Small intestine (tissue), 7 donors: Measurements from ENCODE around the gene THSD4. TPM values are rescaled to one million over a fixed set of nuclear protein-coding genes. Genes with fewer than 3 reads are reported as not detected.

ENCODE experiments used
- DNase-seq, 2 donors: peaks; one replicate each; pipeline versions ENCODE4 v3.0.0 to v3.0.0-alpha.2; 2013
- FAIRE-seq: peaks from 2 replicates; lab custom pipeline; 2012; peaks lifted over from hg19 to GRCh38; lab: Jason Lieb, UNC
- H3K27ac ChIP-seq, 3 donors: one replicate each; pipeline ENCODE4 v1.5.1; 2013; ENCODE audit warnings: low read length in 2 of 3, mild to moderate bottlenecking in 2 of 3, control low read depth in 1 of 3, inconsistent platforms in 1 of 3, low read depth in 1 of 3, moderate library complexity in 1 of 3
- H3K27me3 ChIP-seq, 3 donors: one replicate each; pipeline ENCODE4 v1.6.1; 2013; ENCODE audit warnings: low read length in 3 of 3, inconsistent platforms in 1 of 3; ENCODE audit not compliant: control insufficient read depth in 3 of 3, insufficient read depth in 3 of 3
- H3K36me3 ChIP-seq, 3 donors: one replicate each; pipeline ENCODE4 v1.6.1; 2013; ENCODE audit warnings: low read length in 3 of 3, inconsistent platforms in 1 of 3, low read depth in 1 of 3, mild to moderate bottlenecking in 1 of 3, moderate library complexity in 1 of 3; ENCODE audit not compliant: control insufficient read depth in 3 of 3, insufficient read depth in 2 of 3
- H3K4me1 ChIP-seq, 3 donors: one replicate each; pipeline ENCODE4 v1.6.1; 2013; ENCODE audit warnings: low read length in 2 of 3, inconsistent platforms in 1 of 3, low read depth in 1 of 3, mild to moderate bottlenecking in 1 of 3, moderate library complexity in 1 of 3; ENCODE audit not compliant: control insufficient read depth in 3 of 3, insufficient read depth in 2 of 3
- H3K4me3 ChIP-seq, 3 donors: one replicate each; pipeline ENCODE4 v1.5.1; 2013; ENCODE audit warnings: low read length in 3 of 3, control low read depth in 1 of 3, inconsistent platforms in 1 of 3, low read depth in 1 of 3, mild to moderate bottlenecking in 1 of 3, moderate library complexity in 1 of 3
- H3K9me3 ChIP-seq, 2 donors: one replicate each; pipeline ENCODE4 v1.6.1; 2013; ENCODE audit warnings: low read depth in 1 of 2, low read length in 1 of 2; ENCODE audit not compliant: control insufficient read depth in 2 of 2, insufficient read depth in 1 of 2
- WGBS, 3 donors: extraction: QIAGEN DNeasy Blood & Tissue Kit; methylation state at CpG; one replicate each; pipeline ENCODE4 v1.1.7; 2013; 5-methylcytosine and 5-hydroxymethylcytosine counted together
- polyA plus RNA-seq, 4 donors: library from polyadenylated mRNA; stranded (reverse) in 3 of 4; unstranded in 1 of 4; fragments of 200-250 nt in 3 of 4; fragments of 120-200 nt in 1 of 4; gene quantifications; one replicate each; pipeline versions ENCODE4 v1.2.1 to v1.2.3, GENCODE V29; 2013
- donor health status: healthy with polysubstance abuse.
- donor health status: control.
- donor health status: control.
- donor health status: Bipolar disorder and iron deficiency.
- donor health status: healthy.

The THSD4 gene
- polyA plus RNA-seq, 4 donors = 3.6 to 14.4 (median 9.7) TPM

GRCh38 chr15:71352765-71353164, 237.5 kb downstream of the THSD4 start:
- Histone ChIP-seq H3K9me3 (no peaks in the 10 kb centered on the region), H3K4me1 (peaks cover 0 to 2% (median 0%) of the 10 kb centered on the region in 3 donors), H3K36me3 (peaks cover 0 to 12% (median 0%) of the 10 kb centered on the region in 3 donors), H3K27me3 (no peaks in the 10 kb centered on the region), H3K27ac (no peak overlapping the region), H3K4me3 (no peak overlapping the region)
- DNase-seq = no peak
- WGBS, 3 donors = 65 to 78% (median 76%) methylated on average over 6 of the region's 6 CpGs
- no peak for FAIRE-seq

GRCh38 chr15:71353171-71353570, 237.9 kb downstream of the THSD4 start:
- H3K36me3 ChIP-seq = peaks cover 0 to 12% (median 0%) of the 10 kb centered on the region in 3 donors
- no peak overlapping the region for H3K27ac ChIP-seq
- peaks cover 0 to 2% (median 0%) of the 10 kb centered on the region in 3 donors for H3K4me1 ChIP-seq
- H3K4me3 ChIP-seq = no peak overlapping the region
- WGBS, 3 donors = 71 to 89% (median 76%) methylated on average over 2 of the region's 2 CpGs
- no peaks in the 10 kb centered on the region for H3K27me3 ChIP-seq
- no peak for DNase-seq
- no peak for FAIRE-seq
- no peaks in the 10 kb centered on the region for H3K9me3 ChIP-seq

GRCh38 chr15:71355268-71355667, 240.0 kb downstream of the THSD4 start:
- no peak overlapping the region for H3K4me3 ChIP-seq
- no peak for DNase-seq
- H3K9me3 ChIP-seq = no peaks in the 10 kb centered on the region
- no peak for FAIRE-seq
- no peaks in the 10 kb centered on the region for H3K27me3 ChIP-seq
- WGBS, 3 donors = 86 to 93% (median 91%) methylated on average over 3 of the region's 3 CpGs
- H3K4me1 ChIP-seq = peaks cover 0 to 2% (median 0%) of the 10 kb centered on the region in 3 donors
- H3K27ac ChIP-seq = no peak overlapping the region
- peaks cover 0 to 9% (median 0%) of the 10 kb centered on the region in 3 donors for H3K36me3 ChIP-seq

DNA sequence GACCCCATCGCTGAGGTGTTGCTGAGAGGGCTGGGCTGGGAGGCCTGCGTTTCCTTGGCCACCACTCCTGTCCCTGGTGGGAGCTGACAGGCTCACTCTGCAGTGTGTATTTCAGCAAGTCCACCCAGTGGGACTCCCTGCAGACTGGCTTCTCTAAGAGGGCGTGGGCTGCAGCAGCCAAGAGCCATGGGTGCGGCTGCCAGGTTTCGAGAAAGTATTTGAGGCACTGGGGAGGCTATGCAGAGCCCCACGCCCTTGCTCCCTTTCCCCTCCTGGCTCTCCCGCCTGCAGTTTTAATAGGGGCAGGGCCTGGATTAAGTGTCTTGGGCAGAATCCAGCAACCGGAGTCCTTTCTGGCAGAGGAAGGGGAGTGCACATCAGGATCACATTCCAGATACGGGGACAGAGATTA, 242.1 kb downstream of the THSD4 start:
- 33 to 41% (median 39%) methylated on average over 9 of the region's 9 CpGs for WGBS, 3 donors
- H3K4me1 ChIP-seq = peaks cover 0 to 2% (median 0%) of the 10 kb centered on the region in 3 donors
- FAIRE-seq (no peak), DNase-seq (no peak)
- no peaks in the 10 kb centered on the region for H3K27me3 ChIP-seq
- H3K36me3 ChIP-seq = peaks cover 0 to 9% (median 0%) of the 10 kb centered on the region in 3 donors
- no peak overlapping the region for H3K4me3 ChIP-seq
- H3K27ac ChIP-seq = no peak overlapping the region
- H3K9me3 ChIP-seq = no peaks in the 10 kb centered on the region

DNA sequence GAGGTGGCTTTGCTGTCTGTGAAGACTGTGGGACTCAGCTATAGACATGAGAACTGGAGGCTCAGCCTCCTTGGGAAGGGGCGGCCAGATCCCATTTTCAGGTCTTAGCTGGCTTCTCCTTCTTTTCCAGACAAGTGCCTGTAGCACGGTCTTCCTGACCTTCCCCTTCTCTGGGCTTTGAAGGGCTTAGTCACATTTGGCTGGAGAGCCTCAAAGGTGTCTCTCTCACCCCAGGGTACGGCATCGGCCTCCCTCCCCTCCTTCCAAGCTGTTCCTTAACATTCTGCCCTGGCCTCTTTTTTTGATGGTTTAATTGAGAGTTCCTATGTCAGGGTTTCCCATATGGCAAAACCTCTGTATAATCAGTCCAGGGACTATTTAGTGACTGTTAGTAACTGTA, 242.7 kb downstream of the THSD4 start:
- Histone ChIP-seq H3K4me1 (peaks cover 0 to 2% (median 0%) of the 10 kb centered on the region in 3 donors), H3K27me3 (no peaks in the 10 kb centered on the region), H3K9me3 (no peaks in the 10 kb centered on the region), H3K36me3 (peaks cover 0 to 9% (median 0%) of the 10 kb centered on the region in 3 donors), H3K27ac (no peak overlapping the region), H3K4me3 (no peak overlapping the region)
- FAIRE-seq = no peak
- DNase-seq = no peak
- 88 to 97% (median 92%) methylated on average over 4 of the region's 4 CpGs for WGBS, 3 donors

- no peak for FAIRE-seq
Measured at GRCh38 chr15:71359246-71359645, 244.0 kb downstream of the THSD4 start.

GRCh38 chr15:71362556-71362955, 247.3 kb downstream of the THSD4 start:
- DNase-seq = no peak
- WGBS, 3 donors = 88 to 95% (median 92%) methylated on average over 8 of the region's 8 CpGs
- Histone ChIP-seq H3K4me1 (no peaks in the 10 kb centered on the region), H3K27me3 (no peaks in the 10 kb centered on the region), H3K36me3 (no peaks in the 10 kb centered on the region), H3K27ac (no peak overlapping the region), H3K4me3 (no peak overlapping the region), H3K9me3 (no peaks in the 10 kb centered on the region)
- no peak for FAIRE-seq

More at GRCh38 chr15:71359246-71359645, 244.0 kb downstream of the THSD4 start:
- DNase-seq = no peak
- Histone ChIP-seq H3K27me3 (no peaks in the 10 kb centered on the region), H3K4me3 (no peak overlapping the region), H3K4me1 (no peaks in the 10 kb centered on the region), H3K27ac (no peak overlapping the region), H3K9me3 (no peaks in the 10 kb centered on the region), H3K36me3 (peaks cover 0 to 9% (median 0%) of the 10 kb centered on the region in 3 donors)
- WGBS, 3 donors = 74 to 91% (median 84%) methylated on average over 7 of the region's 7 CpGs

DNA sequence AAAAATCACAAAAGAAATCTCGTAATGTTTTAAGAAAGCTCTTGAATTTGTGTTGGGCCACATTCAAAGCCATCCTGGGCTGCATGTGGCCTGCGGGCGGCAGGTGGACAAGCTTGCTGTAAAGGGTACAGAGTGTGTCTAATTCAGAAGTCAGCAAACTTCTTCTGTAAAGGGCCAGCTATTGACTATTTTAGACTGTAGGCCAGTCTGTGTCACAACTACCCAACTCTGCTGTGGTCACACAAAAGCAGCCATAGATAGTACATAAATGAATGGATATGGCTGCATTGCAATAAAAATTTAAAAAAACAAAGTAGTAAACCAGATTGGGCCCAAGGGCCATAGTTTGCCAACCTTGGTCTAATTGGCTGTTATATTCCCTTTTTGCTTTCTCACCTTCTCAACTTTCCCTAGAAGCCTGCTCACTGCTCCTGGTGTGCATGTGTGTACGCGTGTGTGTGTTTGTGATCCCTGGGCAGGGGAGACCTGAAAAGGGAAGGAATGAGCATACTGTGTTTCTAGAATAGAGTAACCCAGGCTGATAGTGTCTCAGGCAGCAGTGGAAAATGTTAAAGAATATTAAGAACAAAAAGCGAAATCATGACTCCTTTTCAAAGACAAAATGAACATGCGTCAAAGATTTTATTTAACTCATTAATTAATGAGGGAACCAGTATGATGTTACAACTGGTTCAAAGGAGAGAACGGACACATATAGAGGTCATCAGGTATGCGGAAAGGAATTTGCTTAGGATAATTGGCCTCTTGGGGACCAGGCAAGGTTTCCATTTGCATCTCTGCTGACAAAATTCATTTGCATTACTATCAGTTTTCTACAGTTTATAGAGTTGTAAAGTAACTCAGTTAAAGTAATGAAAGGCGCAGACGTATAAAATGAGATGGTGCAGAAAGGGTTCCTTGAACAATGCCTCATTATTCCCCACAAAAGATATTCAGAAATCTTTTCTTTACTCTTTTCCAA, 248.0 kb downstream of the THSD4 start:
- Histone ChIP-seq H3K9me3 (no peaks in the 10 kb centered on the region), H3K27ac (no peak overlapping the region), H3K4me1 (no peaks in the 10 kb centered on the region), H3K4me3 (no peak overlapping the region), H3K27me3 (no peaks in the 10 kb centered on the region), H3K36me3 (no peaks in the 10 kb centered on the region)
- DNase-seq (no peak), FAIRE-seq (no peak)
- WGBS, 3 donors = 89 to 94% (median 89%) methylated on average over 11 of the region's 11 CpGs
